ENCODE results near the gene ICE2. TPM values are rescaled to one million over a fixed set of nuclear protein-coding genes. Genes with fewer than 3 reads are reported as not detected.

The ICE2 gene, protein sequence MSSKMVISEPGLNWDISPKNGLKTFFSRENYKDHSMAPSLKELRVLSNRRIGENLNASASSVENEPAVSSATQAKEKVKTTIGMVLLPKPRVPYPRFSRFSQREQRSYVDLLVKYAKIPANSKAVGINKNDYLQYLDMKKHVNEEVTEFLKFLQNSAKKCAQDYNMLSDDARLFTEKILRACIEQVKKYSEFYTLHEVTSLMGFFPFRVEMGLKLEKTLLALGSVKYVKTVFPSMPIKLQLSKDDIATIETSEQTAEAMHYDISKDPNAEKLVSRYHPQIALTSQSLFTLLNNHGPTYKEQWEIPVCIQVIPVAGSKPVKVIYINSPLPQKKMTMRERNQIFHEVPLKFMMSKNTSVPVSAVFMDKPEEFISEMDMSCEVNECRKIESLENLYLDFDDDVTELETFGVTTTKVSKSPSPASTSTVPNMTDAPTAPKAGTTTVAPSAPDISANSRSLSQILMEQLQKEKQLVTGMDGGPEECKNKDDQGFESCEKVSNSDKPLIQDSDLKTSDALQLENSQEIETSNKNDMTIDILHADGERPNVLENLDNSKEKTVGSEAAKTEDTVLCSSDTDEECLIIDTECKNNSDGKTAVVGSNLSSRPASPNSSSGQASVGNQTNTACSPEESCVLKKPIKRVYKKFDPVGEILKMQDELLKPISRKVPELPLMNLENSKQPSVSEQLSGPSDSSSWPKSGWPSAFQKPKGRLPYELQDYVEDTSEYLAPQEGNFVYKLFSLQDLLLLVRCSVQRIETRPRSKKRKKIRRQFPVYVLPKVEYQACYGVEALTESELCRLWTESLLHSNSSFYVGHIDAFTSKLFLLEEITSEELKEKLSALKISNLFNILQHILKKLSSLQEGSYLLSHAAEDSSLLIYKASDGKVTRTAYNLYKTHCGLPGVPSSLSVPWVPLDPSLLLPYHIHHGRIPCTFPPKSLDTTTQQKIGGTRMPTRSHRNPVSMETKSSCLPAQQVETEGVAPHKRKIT
- polyA plus RNA-seq: 41.1 TPM
- long read RNA-seq, donor 1, full-length matches to known transcripts: 2 of 2 reads
- long read RNA-seq, donor 1, partial matches to known transcripts: 0 of 2 reads
- long read RNA-seq, donor 1, other reads (novel, unspliced or antisense): 0 of 2 reads
- long read RNA-seq, donor 2, full-length matches to known transcripts: 4 of 4 reads
- long read RNA-seq, donor 2, partial matches to known transcripts: 0 of 4 reads
- long read RNA-seq, donor 2, other reads (novel, unspliced or antisense): 0 of 4 reads
- long read RNA-seq, donor 3: 0 reads
- long read RNA-seq, donor 4: 0 reads
- long read RNA-seq, donor 5, full-length matches to known transcripts: 1 of 1 reads
- long read RNA-seq, donor 5, partial matches to known transcripts: 0 of 1 reads
- long read RNA-seq, donor 5, other reads (novel, unspliced or antisense): 0 of 1 reads
- long read RNA-seq, donor 6, full-length matches to known transcripts: 3 of 3 reads
- long read RNA-seq, donor 6, partial matches to known transcripts: 0 of 3 reads
- long read RNA-seq, donor 6, other reads (novel, unspliced or antisense): 0 of 3 reads
- long read RNA-seq, donor 7, full-length matches to known transcripts: 2 of 2 reads
- long read RNA-seq, donor 7, partial matches to known transcripts: 0 of 2 reads
- long read RNA-seq, donor 7, other reads (novel, unspliced or antisense): 0 of 2 reads
- long read RNA-seq, donor 8, full-length matches to known transcripts: 8 of 16 reads
- long read RNA-seq, donor 8, partial matches to known transcripts: 8 of 16 reads
- long read RNA-seq, donor 8, other reads (novel, unspliced or antisense): 0 of 16 reads
- long read RNA-seq, donor 9, full-length matches to known transcripts: 4 of 4 reads
- long read RNA-seq, donor 9, partial matches to known transcripts: 0 of 4 reads
- long read RNA-seq, donor 9, other reads (novel, unspliced or antisense): 0 of 4 reads
- long read RNA-seq, donor 10, full-length matches to known transcripts: 2 of 2 reads
- long read RNA-seq, donor 10, partial matches to known transcripts: 0 of 2 reads
- long read RNA-seq, donor 10, other reads (novel, unspliced or antisense): 0 of 2 reads
- long read RNA-seq, donor 11: 0 reads

DNA sequence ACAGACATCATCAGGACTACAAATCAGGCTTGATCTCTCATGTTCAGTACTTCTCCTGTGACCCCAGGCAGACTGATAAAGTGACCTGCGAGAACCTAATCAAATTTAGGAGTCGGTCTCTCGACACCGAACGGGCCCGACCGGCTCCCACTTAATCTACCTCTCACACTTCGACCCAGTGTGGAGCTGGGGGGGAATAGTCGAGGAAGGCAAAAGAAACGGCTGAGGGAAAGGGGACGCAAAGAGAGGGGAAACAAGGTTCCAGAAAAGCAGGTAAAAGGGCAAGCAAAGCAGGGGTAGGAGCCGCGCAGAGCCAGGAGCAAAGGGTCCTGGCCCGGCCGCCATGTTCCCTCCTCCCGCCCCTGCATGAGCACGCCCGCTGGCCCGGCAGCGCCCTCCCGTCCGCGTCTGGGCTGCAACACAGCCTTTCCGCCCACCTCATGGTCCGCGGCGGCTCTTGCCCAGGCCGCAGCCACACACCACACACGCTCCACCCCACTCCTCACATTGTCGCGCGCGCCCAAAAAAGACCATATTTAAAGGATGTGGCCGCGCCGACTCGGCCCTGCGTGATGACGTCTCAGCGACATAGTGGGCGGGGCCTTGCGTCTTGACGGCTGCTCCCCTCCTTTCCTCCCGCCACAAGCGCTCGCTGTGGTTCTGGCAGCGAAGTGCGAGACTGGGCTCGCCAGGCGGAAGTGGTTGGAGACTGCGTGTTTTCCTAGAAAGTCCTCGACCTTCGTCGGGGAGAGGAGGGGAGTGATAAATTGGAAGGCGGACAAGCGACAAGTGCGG lies at the start of gene ICE2:
Gene ICE2 (minus strand): TSS at position 577 of the 795 bp plus-strand sequence. CDS start 1,165 bp downstream, outside the sequence.
- DNase-seq: peak; percentile 96 to 97
- peaks cover 8% of the 10 kb centered on the region for H3K36me3 ChIP-seq (ENCODE audit: control insufficient read depth, insufficient read depth, low read length)
- peak within 1 kb of the TSS; percentile 93 for H3K4me3 ChIP-seq (ENCODE audit: low read length)
- H3K4me1 ChIP-seq (ENCODE audit: control insufficient read depth, insufficient read depth, low read length): peaks cover 10% of the 10 kb centered on the region
- no peaks in the 10 kb centered on the region for H3K9me3 ChIP-seq (ENCODE audit: control insufficient read depth, low read depth, low read length)
- peak within 1 kb of the TSS; percentile 96 for H3K27ac ChIP-seq (ENCODE audit: low read length)
- H3K27me3 ChIP-seq (ENCODE audit: control insufficient read depth, insufficient read depth, low read length): no peaks in the 10 kb centered on the region
- WGBS (ENCODE audit: insufficient coverage, low lambda C conversion rate): no CpG with 5 or more reads among the region's 57 CpGs

DNA sequence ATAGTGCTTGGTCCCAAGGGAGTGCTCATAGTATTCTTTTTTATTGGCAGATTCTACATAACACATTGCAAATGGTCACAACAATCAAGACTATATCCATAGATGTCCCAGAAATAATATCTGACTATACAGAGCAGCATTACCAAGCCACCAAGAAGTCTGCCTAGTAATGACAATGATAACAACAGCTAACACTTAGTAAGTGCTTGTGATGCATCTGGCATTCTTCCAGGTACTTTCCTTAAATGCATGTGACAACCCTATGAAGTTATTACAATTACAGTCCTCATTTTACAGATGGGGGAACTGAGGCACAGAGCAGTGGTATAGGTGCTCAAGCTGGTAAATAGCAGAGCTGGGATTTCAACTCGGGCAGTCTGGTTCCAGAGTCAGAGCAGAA lies 49.6 kb upstream of the ICE2 start:
- no CpG with 5 or more reads among the region's 1 CpG for WGBS (ENCODE audit: insufficient coverage, low lambda C conversion rate)
- no peak for DNase-seq
- H3K4me1 ChIP-seq (ENCODE audit: control insufficient read depth, insufficient read depth, low read length): no peaks in the 10 kb centered on the region
- no peak overlapping the region for H3K27ac ChIP-seq (ENCODE audit: low read length)
- no peaks in the 10 kb centered on the region for H3K9me3 ChIP-seq (ENCODE audit: control insufficient read depth, low read depth, low read length)
- H3K4me3 ChIP-seq (ENCODE audit: low read length): no peak overlapping the region
- no peaks in the 10 kb centered on the region for H3K27me3 ChIP-seq (ENCODE audit: control insufficient read depth, insufficient read depth, low read length)
- H3K36me3 ChIP-seq (ENCODE audit: control insufficient read depth, insufficient read depth, low read length): no peaks in the 10 kb centered on the region

DNA sequence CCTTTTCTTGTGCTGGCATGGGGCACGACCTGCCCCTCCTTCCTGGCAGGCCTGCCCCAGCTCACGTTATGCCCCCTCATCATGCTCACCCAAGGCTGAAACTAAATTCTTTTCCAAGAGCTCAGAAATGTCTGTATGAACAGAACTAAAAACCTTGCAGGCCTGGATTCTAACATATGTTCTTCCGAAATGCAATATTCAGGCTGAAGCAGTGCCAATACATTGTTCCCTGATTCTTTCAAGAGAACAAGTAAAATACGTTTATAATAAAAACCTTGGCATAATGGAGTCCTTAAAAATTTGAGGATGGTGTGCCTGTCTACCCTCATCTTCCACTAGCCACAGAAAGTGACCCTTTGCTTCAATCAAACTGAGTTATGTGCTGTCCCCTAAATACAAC lies 48.5 kb upstream of the ICE2 start:
- WGBS (ENCODE audit: insufficient coverage, low lambda C conversion rate): 100% methylated on average over 1 of the region's 4 CpGs
- no peak overlapping the region for H3K4me3 ChIP-seq (ENCODE audit: low read length)

DNA sequence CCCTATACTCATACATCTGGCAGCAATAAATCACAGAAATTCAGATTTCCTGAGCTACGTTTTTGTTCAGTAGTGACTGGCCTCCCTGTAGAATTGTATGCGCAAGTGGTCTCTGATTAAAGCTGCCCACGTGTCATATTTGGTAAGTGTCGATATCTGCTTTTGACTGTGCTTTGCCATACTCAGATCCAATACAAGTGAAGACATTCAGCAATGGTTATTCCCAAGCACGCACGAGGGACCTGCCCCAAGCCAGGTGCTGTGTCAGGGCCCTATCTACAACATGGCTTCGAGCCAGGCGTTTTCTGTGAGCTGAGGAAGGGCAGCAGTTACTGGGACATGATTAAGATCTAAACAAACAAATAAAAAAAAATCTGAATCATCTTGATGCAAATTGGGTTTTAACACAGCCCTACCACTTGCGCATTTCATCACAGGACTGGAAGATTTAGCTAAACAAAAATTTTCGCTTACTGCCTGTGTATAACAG lies 47.2 kb upstream of the ICE2 start:
- H3K27ac ChIP-seq (ENCODE audit: low read length): no peak overlapping the region
- no peak overlapping the region for H3K4me3 ChIP-seq (ENCODE audit: low read length)

More for the DNA sequence above, 48.5 kb upstream of the ICE2 start:
- Histone ChIP-seq H3K9me3 (ENCODE audit: control insufficient read depth, low read depth, low read length) (no peaks in the 10 kb centered on the region), H3K4me1 (ENCODE audit: control insufficient read depth, insufficient read depth, low read length) (no peaks in the 10 kb centered on the region), H3K27ac (ENCODE audit: low read length) (no peak overlapping the region), H3K27me3 (ENCODE audit: control insufficient read depth, insufficient read depth, low read length) (no peaks in the 10 kb centered on the region), H3K36me3 (ENCODE audit: control insufficient read depth, insufficient read depth, low read length) (no peaks in the 10 kb centered on the region)
- DNase-seq: no peak

DNA sequence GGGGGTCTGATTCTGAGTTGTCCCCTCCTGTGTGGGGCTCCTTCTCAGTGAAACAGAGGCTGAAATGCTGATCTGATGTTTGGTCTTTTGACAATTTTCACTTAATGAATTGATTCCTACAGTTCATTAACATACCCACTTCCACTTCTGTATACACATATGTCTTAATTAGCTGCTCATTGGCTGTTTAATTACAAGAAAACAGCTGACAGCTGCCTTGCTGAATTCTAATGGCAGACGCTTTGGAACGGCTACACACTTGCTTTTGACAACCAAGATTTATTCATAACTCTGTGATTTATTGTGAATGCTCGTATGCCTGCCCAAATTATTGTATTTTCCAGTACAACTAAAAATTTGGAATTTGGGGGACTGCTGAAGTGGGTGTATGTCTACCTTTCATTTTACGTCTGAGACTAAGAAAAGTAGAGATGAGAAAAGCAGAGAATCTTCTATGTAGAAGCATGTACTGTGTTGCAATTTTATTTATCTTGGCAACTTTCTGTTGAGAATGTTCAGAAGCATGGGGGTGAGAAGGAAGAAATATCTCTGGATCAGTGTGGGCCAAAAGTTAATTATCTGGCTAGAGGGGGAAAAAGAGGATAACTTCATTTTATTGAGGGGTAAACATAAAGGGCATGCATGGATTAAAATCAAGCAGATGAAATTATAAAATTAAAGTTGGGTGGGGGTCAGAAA lies 46.5 kb upstream of the ICE2 start:
- Histone ChIP-seq H3K9me3 (ENCODE audit: control insufficient read depth, low read depth, low read length) (no peaks in the 10 kb centered on the region), H3K27ac (ENCODE audit: low read length) (no peak overlapping the region), H3K4me3 (ENCODE audit: low read length) (no peak overlapping the region), H3K4me1 (ENCODE audit: control insufficient read depth, insufficient read depth, low read length) (no peaks in the 10 kb centered on the region), H3K36me3 (ENCODE audit: control insufficient read depth, insufficient read depth, low read length) (no peaks in the 10 kb centered on the region), H3K27me3 (ENCODE audit: control insufficient read depth, insufficient read depth, low read length) (no peaks in the 10 kb centered on the region)
- 100% methylated on average over 1 of the region's 4 CpGs for WGBS (ENCODE audit: insufficient coverage, low lambda C conversion rate)
- DNase-seq: no peak

More for the DNA sequence above, 47.2 kb upstream of the ICE2 start:
- Histone ChIP-seq H3K4me1 (ENCODE audit: control insufficient read depth, insufficient read depth, low read length) (no peaks in the 10 kb centered on the region), H3K9me3 (ENCODE audit: control insufficient read depth, low read depth, low read length) (no peaks in the 10 kb centered on the region), H3K27me3 (ENCODE audit: control insufficient read depth, insufficient read depth, low read length) (no peaks in the 10 kb centered on the region), H3K36me3 (ENCODE audit: control insufficient read depth, insufficient read depth, low read length) (no peaks in the 10 kb centered on the region)
- no peak for DNase-seq
- no CpG with 5 or more reads among the region's 10 CpGs for WGBS (ENCODE audit: insufficient coverage, low lambda C conversion rate)

DNA sequence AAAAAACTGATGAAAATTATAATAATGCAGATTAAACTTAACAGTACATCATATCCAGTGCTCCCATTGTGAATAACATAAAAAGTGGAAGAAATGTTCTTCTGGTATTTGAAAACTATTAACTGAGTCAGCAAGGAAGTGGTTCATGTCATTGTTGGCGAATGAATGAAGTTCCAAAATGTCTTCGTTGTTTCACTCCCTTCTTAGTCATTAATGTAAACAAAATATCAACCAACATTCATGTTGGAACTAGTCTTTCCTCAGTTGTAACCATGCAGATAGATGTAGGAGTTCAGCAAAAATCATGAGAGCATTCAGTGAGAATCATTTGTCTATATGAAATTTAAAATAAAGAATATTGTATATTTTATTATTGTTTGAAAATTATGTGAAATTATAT lies 44.1 kb upstream of the ICE2 start:
- Histone ChIP-seq H3K36me3 (ENCODE audit: control insufficient read depth, insufficient read depth, low read length) (peaks cover 4% of the 10 kb centered on the region), H3K9me3 (ENCODE audit: control insufficient read depth, low read depth, low read length) (no peaks in the 10 kb centered on the region)
- 83% methylated on average over 1 of the region's 2 CpGs for WGBS (ENCODE audit: insufficient coverage, low lambda C conversion rate)

DNA sequence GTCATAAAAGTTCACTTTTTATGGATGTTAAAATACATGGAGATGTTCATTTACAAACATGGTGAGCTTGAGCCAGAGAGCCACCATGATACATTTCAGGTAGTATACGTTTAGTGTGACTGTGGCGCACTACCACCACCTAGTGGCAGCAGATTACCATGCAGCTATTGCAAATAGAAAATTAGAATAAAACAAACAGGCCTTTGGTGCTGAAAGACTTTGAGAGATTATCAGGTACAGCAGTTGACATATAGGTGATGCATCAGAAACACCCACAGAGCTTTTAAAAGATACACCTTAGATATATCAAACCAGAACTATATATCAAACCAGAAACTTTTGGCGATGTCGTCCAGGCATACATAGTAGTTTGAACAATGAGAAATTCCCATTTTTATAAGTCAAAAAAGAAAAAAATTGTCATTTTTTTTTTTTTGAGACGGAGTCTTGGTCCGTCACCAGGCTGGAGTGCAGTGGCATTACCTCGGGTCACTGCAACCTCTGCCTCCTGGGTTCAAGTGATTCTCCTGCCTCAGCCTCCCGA lies 42.0 kb upstream of the ICE2 start:
- Histone ChIP-seq H3K9me3 (ENCODE audit: control insufficient read depth, low read depth, low read length) (no peaks in the 10 kb centered on the region), H3K4me1 (ENCODE audit: control insufficient read depth, insufficient read depth, low read length) (no peaks in the 10 kb centered on the region), H3K27me3 (ENCODE audit: control insufficient read depth, insufficient read depth, low read length) (no peaks in the 10 kb centered on the region), H3K27ac (ENCODE audit: low read length) (no peak overlapping the region), H3K4me3 (ENCODE audit: low read length) (no peak overlapping the region), H3K36me3 (ENCODE audit: control insufficient read depth, insufficient read depth, low read length) (peaks cover 4% of the 10 kb centered on the region)
- peak; percentile 45 to 46 for DNase-seq
- WGBS (ENCODE audit: insufficient coverage, low lambda C conversion rate): no CpG with 5 or more reads among the region's 8 CpGs

More for the DNA sequence above, 44.1 kb upstream of the ICE2 start:
- no peak for DNase-seq
- Histone ChIP-seq H3K27me3 (ENCODE audit: control insufficient read depth, insufficient read depth, low read length) (no peaks in the 10 kb centered on the region), H3K4me1 (ENCODE audit: control insufficient read depth, insufficient read depth, low read length) (no peaks in the 10 kb centered on the region), H3K27ac (ENCODE audit: low read length) (no peak overlapping the region), H3K4me3 (ENCODE audit: low read length) (no peak overlapping the region)

All from large intestine (tissue), 12 donors.